Measurements from ENCODE around the gene MYADML2.

MYADML2 gene

DNA sequence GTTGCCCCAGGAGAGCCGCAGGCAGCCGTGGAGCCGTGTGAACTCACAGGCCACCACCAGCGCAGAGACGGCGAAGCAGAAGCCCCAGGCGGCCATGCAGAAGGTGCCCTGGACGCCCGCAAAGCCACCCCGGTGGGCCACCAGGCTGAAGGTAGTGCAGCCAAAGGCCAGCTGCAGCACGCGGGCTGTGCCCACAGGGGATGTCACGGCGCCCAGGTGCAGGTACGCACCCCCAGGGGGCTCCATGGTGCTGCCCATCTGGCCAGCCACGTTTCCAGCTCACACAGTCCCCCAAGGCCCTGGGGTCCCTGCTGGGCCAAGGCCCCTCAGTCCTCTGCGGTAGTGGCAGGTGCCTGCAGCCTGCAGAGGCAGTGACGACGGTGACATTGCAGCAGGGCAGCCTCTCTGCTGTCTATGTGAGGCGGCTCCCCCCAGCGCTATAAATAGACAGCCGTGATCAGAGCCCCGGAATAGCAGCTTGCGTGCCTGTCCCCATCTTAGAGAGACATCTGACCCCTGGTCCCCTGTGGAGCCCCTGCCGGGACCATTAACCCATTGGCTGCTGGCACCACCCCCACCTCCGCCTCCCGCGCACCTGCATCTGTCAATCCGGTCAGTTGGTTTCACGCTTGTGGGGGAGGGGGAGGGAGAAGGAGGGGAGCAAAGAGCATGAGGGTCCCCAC, 5.4 kb downstream of the MYADML2 start:
- Histone ChIP-seq H3K27ac (no peak overlapping the region), H3K4me3 (no peak overlapping the region)

DNA sequence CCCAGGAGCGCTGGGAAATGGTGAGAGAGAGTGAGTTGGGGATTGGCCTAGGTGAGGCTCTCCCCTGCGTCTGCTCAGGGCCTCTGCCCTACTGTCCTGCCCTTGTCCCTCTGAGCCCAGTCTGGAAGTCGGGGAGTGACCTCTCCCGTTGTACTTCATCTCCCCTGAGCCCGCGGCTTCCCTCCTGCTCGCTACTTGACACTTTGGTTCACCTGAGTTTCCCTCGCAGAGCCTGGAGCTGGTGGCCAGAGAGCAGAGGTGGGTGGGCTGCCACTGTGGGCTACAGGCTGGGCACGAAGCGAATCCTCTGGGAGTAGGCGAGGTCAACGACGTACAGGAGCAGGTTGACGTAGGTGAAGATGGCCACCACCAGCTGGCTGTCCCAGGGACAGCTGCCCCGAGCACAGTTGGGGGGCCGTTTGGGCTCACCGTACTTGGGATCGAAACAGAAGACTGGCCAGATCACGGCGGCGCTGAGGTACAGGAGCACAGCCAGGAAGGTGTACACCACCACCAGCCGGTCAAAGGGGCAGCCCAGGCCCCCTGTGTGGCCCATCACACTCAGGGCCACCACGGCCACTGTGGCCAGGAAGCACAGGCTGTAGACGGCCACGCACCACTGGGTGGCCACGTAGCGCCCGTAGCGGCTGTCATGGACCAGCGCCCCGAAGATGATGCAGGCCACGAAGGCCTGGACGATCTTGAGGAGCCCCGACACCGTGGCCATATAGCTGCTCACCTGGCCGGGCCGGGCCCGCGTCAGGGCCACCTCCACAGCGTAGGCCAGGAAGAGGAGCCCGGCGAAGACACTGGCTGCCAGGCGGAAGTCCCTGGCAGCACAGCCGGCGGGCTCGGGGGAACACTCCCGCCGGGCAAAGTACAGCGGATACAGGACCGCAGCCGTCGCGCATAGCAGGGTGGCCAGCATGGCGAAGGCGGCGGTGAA, 6.2 kb downstream of the MYADML2 start:
- no peak overlapping the region for H3K4me3 ChIP-seq
- no peak overlapping the region for H3K27ac ChIP-seq

DNA sequence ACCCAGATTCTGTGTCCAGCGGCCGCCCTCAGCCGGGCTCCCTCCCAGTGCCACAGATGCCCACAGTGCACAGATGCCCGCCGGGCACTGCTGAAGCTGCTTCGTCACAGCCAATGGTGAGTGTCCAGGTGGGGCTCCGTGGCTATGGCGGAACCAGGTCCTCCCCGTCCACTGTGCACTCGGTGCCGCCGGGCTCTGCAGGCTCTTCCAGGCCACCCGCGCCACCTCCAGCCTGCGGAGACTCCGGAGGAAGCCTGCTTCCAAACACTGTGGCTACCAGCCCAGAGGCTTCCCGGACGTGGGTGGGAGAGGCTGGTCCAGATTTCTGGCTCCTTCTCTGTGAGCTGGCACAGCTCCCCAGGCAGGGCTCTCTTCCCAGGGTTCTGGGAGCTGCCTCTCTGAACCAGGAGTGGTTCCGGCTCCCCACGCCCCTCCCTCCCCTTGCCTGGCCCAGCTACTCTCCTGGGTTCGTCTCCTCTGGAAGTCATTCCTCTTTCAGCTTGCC, 7.1 kb downstream of the MYADML2 start:
- no peak overlapping the region for H3K4me3 ChIP-seq
- peak overlapping the region in 1 of 21 experiments; percentile 10 for H3K27ac ChIP-seq

DNA sequence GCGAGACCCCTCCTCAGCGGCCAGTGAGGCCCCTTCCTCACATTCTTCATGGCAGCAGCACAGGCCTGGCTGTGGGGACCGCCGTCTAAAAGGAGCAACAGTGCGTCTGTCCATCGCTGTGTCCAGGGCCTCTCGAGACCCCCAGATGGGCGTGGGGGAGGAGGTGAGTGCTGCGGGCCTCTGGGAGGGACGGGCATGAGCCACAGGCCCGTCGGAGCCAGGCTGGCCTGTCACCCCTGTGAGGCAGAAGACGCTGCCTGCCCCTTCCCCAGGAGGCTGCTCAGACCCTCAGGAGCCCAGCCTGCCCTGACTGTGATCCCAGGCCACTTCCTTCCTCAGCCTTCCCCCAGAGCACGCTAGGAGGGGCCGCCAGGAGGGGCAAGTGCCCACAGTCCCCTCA, 7.8 kb downstream of the MYADML2 start:
- Histone ChIP-seq H3K27ac (no peak overlapping the region), H3K4me3 (no peak overlapping the region)

DNA sequence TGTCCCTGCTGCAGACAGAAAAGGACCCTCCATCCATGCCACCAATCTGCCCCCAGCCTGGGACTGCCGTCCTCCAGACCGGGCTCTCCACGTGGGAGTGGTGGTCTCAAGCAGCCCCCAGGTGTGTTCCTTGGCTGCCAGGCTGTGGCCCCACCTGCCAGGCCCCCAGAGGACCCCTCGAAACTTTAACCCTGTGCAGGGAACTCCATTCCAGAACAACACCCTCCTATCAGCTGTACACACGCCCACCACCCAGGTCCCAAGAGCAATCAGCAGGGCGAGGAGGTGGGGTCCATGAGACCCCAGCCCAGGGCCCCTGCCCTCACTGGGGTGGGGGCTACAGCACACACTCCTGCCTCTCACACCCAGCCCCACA, 11.3 kb downstream of the MYADML2 start:
- no peak overlapping the region for H3K27ac ChIP-seq
- H3K4me3 ChIP-seq: no peak overlapping the region

DNA sequence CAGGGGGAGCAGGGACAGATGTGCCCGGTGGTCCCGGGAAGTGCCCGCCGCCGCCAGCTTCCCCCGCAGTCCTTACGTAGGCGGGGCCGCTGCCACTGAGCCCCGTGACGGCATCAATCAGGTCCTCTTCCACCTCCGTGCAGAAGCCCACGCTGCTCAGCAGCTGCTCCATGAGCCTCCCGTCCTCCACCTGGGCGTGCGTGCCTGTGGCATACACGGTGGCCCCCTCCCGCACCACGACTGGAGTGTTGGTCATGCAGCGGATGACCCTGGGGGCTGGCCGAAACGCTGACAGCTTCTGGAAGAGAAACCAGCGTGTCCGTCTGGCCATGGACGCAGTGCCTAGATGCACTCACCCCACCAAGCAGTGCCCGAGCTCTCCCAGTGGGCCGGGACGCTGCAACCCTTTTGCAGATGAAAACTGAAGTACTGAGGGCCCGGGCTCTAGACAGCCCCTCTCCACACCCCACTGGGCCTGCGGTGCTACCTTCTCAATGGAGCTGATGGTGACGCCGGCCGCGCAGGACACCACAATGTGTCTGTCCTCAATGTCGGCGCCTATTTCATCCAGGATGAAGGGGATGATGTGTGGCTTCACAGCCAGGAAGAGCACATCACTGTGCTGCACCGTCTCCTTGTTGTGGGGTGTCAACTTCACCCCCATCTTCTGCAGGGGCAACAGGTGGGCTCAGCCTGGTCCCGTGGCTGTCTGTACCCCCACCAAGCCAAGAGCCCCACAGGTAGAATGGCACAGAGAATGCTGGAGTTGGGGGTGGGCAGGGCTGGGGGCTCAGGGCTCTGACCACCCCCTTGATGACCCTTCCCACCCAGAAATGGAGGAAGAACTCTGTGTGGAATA, 12.0 kb downstream of the MYADML2 start:
- no peak overlapping the region for H3K4me3 ChIP-seq
- H3K27ac ChIP-seq: no peak overlapping the region

DNA sequence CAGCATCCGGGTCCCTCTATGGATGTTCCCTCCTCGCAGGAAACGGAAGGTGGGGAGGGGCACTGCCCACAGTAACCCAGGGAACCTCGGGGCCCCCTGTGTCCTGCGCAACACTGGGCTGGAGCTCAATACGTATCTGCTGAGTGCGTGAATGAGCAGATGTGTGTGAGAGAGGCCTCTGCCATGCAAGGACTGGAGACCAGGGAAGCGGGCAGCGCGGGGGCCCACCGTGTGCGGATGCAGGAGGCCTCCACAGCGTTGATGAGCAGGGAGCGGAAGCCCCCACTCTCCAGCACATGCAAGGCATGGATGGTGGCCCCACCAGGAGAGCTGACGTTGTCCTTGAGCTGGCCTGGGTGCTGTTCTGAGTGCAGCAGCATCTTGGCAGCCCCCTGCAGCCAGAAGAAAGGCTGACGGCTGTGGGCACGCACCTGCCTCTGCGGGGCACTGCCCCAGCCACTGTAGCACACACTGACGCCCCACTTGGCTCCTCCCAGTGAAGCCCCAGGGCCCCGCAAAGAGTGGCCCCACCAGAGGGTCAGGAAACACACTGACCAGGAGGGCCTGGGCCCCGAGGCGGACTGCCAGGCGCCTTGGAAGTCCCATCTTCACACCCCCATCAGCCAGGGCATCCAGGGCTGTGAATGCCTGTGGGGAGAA, 12.8 kb downstream of the MYADML2 start:
- no peak overlapping the region for H3K4me3 ChIP-seq

DNA sequence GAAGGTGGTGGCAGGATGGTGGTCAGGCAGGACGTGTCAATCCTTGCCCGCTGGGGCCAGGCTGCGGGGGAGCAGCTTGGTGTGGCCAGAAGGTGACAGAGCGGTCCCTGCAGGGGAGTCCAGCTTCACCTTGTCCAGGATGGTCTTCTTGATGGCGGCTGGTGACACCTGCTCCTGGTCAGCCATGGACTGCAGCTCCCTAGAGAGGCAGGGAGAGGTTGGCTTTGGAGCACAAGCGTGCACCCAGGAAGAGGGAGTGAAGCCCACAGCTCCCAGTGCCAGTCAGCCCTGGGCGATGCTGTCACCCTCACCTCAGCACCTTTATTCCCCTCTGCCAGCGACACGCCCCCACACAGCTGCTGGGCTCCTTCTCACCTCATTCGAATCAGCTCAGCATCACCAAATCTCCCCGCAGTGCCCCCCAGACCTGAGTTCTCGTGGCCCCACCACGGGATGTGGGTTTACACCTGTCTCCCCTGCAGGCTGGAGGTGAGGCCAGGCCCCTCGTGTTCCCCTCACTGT, 13.8 kb downstream of the MYADML2 start:
- H3K4me3 ChIP-seq: no peak overlapping the region
- H3K27ac ChIP-seq: no peak overlapping the region

More for the DNA sequence above, 12.8 kb downstream of the MYADML2 start:
- no peak overlapping the region for H3K27ac ChIP-seq

DNA sequence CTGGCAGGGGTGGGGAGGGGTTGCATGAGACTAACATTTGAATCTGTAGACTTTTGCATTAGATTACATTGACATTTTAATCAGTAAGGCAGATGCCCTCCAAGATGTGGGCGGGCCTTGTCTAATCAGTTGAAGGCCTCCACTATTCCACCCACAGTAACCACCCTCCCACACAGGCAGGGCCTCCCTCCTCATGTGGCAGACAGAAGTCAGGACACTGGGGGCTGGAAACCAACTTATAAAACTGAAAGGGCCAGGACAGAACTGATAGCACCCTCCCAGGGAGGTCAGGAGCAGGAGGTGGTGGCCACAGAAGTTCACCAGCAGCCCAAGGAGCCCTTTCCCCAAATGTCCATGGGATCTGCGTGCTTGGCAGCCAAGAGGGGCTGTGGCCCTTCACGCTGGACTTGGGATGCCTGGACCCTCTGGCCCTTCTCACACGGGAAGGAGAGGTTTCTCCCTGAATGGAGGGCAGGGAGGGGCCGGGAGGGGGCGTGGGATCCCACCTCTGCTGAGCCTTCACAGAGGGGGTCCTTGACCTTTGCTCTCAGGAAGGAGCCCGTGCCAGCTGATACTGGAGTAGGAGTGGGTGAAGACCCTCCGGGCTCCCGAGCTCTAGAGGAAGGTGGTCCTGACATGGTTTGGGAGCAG, 14.6 kb downstream of the MYADML2 start:
- Histone ChIP-seq H3K27ac (no peak overlapping the region), H3K4me3 (no peak overlapping the region)

DNA sequence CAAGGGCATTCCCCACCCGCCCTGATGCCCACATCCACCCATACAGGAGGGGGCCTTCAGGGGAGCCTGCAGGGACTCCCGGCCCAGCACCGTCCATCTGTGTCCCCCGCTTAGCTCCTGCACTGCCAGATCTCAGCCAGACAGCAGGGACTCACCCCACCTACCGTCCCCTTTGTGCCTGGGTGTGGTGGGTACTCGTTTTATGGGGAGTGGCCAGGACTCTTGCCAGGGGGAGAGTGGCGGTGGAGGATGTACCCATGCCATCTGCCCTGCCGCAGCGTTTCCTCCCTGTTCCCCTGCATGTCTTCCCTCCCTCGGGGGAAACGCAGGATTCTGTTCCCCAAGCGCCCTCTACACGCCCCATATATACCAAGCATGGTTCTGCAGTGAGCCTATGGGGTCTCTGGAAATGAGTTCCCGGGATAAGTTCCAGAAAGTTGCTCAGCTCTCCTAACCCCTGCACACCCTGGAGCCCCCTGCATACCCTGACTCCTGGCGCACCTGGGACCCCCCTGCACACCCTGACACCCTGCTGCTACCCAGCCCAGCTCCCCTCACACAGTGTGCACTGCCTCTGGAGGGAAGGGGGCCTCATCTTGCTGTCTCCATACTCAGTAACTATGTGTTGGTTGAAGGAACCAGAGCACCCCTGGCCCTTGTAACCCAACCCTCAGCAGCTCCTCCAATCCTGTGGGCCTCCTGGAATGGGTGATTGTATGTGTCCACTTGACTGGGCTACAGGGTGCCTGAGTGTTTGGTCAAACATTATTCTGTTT, 15.3 kb downstream of the MYADML2 start:
- Histone ChIP-seq H3K4me3 (no peak overlapping the region), H3K27ac (no peak overlapping the region)

DNA sequence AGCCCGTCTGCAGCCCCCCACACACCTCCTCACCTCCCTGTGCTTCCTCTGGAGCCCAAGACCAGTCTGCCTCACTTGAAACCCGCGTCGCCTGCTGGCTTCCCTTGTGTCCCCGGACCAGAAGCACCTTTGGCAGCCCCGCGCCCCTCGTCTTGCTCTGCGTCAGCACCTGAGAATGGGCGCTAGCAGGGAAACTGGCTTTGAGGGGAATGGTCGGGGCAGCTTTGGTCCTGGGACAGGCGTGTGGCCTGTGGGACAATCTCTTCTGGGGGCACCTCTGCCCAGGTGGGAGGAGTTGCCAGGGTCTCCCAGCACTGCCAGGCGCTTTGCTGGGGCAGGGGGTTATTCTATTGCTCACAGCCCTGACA, 15.9 kb downstream of the MYADML2 start:
- Histone ChIP-seq H3K4me3 (no peak overlapping the region), H3K27ac (no peak overlapping the region)

DNA sequence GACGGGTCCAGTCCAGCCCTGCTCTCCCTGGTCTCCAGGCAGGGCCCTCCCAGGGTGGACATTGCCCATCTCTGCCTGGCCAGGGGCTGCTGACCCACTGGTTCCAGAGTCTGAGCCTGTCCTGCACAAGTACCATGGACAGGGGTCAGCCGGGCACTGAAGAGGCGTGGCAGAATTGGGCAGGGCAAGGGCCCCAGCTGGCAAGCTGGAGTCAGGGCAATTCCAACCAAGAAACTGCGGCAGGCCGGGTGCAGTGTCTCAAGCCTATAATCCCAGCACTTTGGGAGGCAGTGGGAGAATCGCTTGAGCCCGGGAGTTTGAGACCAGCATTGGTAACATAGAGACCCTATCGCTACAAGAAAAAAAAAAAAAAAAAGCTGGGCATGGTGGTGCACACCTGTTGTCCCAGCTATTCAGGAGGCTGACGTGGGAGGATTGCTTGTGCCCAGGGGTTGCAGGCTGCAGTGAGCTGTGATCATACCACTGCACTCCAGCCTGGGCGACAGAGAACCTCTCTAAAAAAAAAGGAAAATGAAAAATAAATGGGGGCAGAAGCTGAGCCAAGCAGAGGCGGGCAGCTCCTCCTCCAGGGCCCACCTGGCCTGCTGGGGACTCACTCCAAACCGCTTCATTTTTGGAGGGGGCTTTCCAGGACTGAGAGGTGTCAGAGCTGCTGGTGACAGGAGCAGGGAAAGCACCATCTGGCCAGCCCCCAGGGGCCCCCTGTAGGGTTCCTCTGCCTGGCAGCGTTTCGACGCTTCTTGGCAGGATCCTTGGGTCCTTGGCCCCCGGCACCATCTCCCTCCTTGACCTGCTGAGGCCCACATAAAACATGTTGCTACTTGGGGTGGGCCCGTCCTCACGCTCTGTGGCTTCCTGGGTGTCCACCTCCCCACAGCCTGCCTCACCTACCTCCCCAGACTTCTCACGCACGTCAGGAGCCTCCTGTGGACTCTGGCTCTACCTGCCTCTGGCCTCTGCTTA, 16.6 kb downstream of the MYADML2 start:
- Histone ChIP-seq H3K4me3 (no peak overlapping the region), H3K27ac (no peak overlapping the region)

DNA sequence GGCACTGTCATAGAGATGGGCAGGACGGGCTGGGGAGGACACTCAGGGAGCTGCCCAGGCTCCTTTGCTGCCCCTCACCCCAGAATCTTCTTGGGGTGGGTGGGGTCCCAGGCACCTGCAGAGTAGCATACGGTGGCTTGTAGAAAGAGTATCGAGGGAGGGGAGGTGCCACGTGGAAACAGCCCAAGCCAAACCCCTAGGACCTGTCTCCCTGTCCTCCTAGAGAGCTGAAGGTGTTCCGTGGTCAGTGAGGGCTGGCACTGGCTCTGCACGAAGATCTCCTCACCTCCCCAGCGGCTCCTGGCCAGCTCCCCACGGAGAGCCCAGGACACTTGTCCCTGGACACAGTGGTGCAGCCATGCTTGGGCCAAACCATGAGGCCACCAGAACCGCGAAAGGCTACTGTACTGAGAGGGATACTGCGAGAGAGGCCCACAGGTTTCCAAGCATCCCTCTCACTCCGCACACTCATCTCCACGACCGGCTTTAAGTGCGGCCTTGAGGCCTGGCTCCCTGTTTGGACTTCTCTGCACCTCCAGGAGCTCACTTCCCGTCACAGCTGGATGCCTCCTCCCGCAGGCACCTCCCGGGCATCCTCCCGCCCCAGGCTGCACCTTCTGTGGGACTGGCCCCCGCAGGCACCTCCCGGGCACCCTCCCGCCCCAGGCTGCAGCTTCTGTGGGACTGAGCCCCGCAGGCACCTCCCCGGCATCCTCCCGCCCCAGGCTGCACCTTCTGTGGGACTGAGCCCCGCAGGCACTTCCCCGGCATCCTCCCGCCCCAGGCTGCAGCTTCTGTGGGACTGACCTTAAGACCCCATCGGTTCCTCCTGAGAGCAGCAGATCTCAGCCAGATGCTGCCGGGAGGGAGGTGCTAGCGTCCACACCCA, 17.5 kb downstream of the MYADML2 start:
- Histone ChIP-seq H3K4me3 (no peak overlapping the region), H3K27ac (no peak overlapping the region)

DNA sequence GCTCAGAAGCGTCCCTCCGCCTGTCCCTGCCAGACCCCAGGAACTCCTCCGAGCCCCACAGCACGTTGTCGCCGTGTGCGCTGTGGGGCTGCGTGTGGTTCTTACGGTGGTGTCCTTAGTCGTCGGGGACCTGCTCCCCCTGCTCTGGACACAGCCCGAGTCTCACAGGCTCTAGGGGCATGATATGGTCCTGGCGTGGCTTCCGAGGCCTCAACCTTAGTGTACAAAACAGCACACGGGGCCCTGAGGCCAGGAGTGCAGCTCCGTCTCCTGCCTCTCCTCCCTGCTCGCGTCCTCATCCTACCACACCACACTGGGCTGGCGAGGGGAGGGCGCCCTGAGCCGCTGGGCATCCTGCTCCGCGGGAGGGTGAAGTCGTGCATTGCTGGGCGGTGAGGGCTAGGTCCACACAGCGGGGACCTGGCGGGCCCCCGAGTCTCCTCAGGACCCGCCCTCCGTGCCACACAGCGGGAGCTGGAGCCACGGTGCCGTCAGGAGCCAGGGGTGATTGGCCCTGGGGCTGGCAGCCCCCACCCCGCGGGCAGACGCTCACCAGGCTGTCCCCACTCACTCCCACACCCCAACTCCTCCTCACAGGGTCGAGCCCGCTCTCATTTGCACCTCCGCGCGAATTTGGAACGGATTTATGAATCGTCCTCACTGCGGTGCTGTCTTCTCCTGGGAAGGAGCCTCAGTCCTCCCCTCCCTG, 18.3 kb downstream of the MYADML2 start:
- Histone ChIP-seq H3K27ac (peak overlapping the region in 8 of 21 experiments; percentile 29 to 98 (median 62)), H3K4me3 (peak overlapping the region; percentile 49 to 97 (median 93))

All from skin epidermis (tissue), 12 donors.